Osteocyte (in vitro differentiated cells): Measurements from ENCODE around the gene CLEC4C. TPM values are rescaled to one million over a fixed set of nuclear protein-coding genes. Genes with fewer than 3 reads are reported as not detected.
"Not testable (repeated sequence)": the region's sequence is repeated elsewhere in the genome, so short reads cannot be mapped to it uniquely, and the experiment has no call there.

ENCODE experiments used
- DNase-seq: peaks from one replicate; pipeline ENCODE4 v3.0.0; 2021; ENCODE audit warnings: mixed read lengths; ENCODE audit not compliant: unreplicated experiment; ENCODE audit errors: extremely low spot score
- H3K27ac Mint-ChIP-seq: one replicate; pipeline ENCODE4 v1.8.0; 2021; ENCODE audit warnings: mild to moderate bottlenecking, mixed read lengths; ENCODE audit not compliant: unreplicated experiment
- H3K27me3 Mint-ChIP-seq: one replicate; pipeline ENCODE4 v1.8.0; 2021; ENCODE audit warnings: mixed read lengths; ENCODE audit not compliant: unreplicated experiment
- H3K36me3 Mint-ChIP-seq: one replicate; pipeline ENCODE4 v1.8.0; 2021; ENCODE audit warnings: mixed read lengths; ENCODE audit not compliant: unreplicated experiment
- H3K4me1 Mint-ChIP-seq: one replicate; pipeline ENCODE4 v1.8.0; 2021; ENCODE audit warnings: mixed read lengths; ENCODE audit not compliant: unreplicated experiment
- H3K4me3 Mint-ChIP-seq: one replicate; pipeline ENCODE4 v1.8.0; 2021; ENCODE audit warnings: mild to moderate bottlenecking, moderate library complexity, mixed read lengths; ENCODE audit not compliant: unreplicated experiment
- H3K9me3 Mint-ChIP-seq: one replicate; pipeline ENCODE4 v1.8.0; 2021; ENCODE audit warnings: mixed read lengths; ENCODE audit not compliant: unreplicated experiment
- CTCF ChIP-seq: fragments of 200-600 bp; sonication (generic); IDR thresholded peaks from 2 replicates; pipeline ENCODE4 v1.5.0; 2021; ENCODE audit warnings: antibody characterized with exemption, mild to moderate bottlenecking, moderate library complexity
- total RNA-seq: library from RNA; stranded (reverse); gene quantifications from 2 replicates; pipeline ENCODE4 v1.2.1, GENCODE V29; 2021

CLEC4C gene
- total RNA-seq, 1 donor from 2014 or later = not detected

- Mint-ChIP-seq H3K36me3 (no peaks in the 10 kb centered on the region), H3K9me3 (no peaks in the 10 kb centered on the region), H3K27ac (no peak overlapping the region), H3K4me1 (peaks cover 2% of the 10 kb centered on the region), H3K27me3 (peaks cover 36% of the 10 kb centered on the region), H3K4me3 (no peak overlapping the region)
- TF ChIP-seq CTCF = no peak
- DNase-seq = no peak
These were observed 37.5 kb upstream of the CLEC4C start for GRCh38 chr12:7784701-7785100.

- not testable (repeated sequence) for H3K27ac Mint-ChIP-seq, H3K4me1 Mint-ChIP-seq, H3K9me3 Mint-ChIP-seq, H3K36me3 Mint-ChIP-seq, DNase-seq, H3K4me3 Mint-ChIP-seq
- peaks cover 27% of the 10 kb centered on the region for H3K27me3 Mint-ChIP-seq
These were observed 36.3 kb upstream of the CLEC4C start for GRCh38 chr12:7783433-7783832.

GRCh38 chr12:7782055-7782454 lies 34.9 kb upstream of the CLEC4C start:
- no peak for TF ChIP-seq CTCF
- Mint-ChIP-seq H3K4me1 (no peaks in the 10 kb centered on the region), H3K4me3 (no peak overlapping the region), H3K36me3 (no peaks in the 10 kb centered on the region), H3K27me3 (peaks cover 13% of the 10 kb centered on the region), H3K27ac (no peak overlapping the region), H3K9me3 (no peaks in the 10 kb centered on the region)
- DNase-seq = no peak

GRCh38 chr12:7781274-7781673 lies 34.1 kb upstream of the CLEC4C start:
- Mint-ChIP-seq H3K27ac (no peak overlapping the region), H3K27me3 (peaks cover 6% of the 10 kb centered on the region), H3K4me3 (no peak overlapping the region), H3K4me1 (no peaks in the 10 kb centered on the region), H3K36me3 (no peaks in the 10 kb centered on the region), H3K9me3 (no peaks in the 10 kb centered on the region)
- DNase-seq = no peak
- no peak for TF ChIP-seq CTCF

- no peak for DNase-seq
- Mint-ChIP-seq H3K9me3 (no peaks in the 10 kb centered on the region), H3K36me3 (no peaks in the 10 kb centered on the region), H3K27me3 (no peaks in the 10 kb centered on the region), H3K27ac (no peak overlapping the region), H3K4me1 (no peaks in the 10 kb centered on the region), H3K4me3 (no peak overlapping the region)
- TF ChIP-seq CTCF = no peak
These were observed 22.8 kb upstream of the CLEC4C start for GRCh38 chr12:7769999-7770398.

- Mint-ChIP-seq H3K36me3 (no peaks in the 10 kb centered on the region), H3K4me3 (no peak overlapping the region), H3K9me3 (no peaks in the 10 kb centered on the region), H3K4me1 (no peaks in the 10 kb centered on the region), H3K27me3 (peaks cover 3% of the 10 kb centered on the region), H3K27ac (no peak overlapping the region)
- no peak for TF ChIP-seq CTCF
- DNase-seq = no peak
These were observed 11.6 kb upstream of the CLEC4C start for GRCh38 chr12:7758766-7759140.
